Endothelial cell of umbilical vein (primary cell): ENCODE data around the gene ENKUR.

Experiments
- EZH2 ChIP-seq: IDR thresholded peaks from 2 replicates; pipeline ENCODE4 v1.6.1; 2012; ENCODE audit warnings: borderline replicate concordance, low read depth, mild to moderate bottlenecking, moderate library complexity, low read length, inconsistent platforms; ENCODE audit not compliant: severe bottlenecking
- FOS ChIP-seq: IDR thresholded peaks from 2 replicates; pipeline ENCODE4 v1.6.1; 2011; ENCODE audit warnings: mild to moderate bottlenecking, low read length, moderate library complexity, borderline replicate concordance; ENCODE audit not compliant: insufficient read depth
- JUN ChIP-seq: IDR thresholded peaks from 2 replicates; pipeline ENCODE4 v1.6.1; 2011; ENCODE audit warnings: borderline replicate concordance, low read depth; ENCODE audit not compliant: insufficient read length, insufficient read depth
- MYC ChIP-seq: IDR thresholded peaks from one replicate; pipeline ENCODE4 v1.6.1; 2011; ENCODE audit warnings: mild to moderate bottlenecking, low read depth, low read length
- POLR2A ChIP-seq: IDR thresholded peaks from 2 replicates; pipeline ENCODE4 v1.6.1; 2012; ENCODE audit warnings: low read depth, mild to moderate bottlenecking, control low read depth, low read length
- POLR2AphosphoS5 ChIP-seq: IDR thresholded peaks from 2 replicates; pipeline ENCODE4 v1.6.1; 2012; ENCODE audit warnings: low read depth, mild to moderate bottlenecking, control low read depth, low read length, moderate library complexity; ENCODE audit not compliant: insufficient read depth
- TF ChIP-seq, protein P1 (sequence below), 2 donors: IDR thresholded peaks; 1 replicate in 1 of 2; 2 replicates in 1 of 2; pipeline ENCODE4 v1.5.1; 2011; ENCODE audit warnings: low read length in 2 of 2, mild to moderate bottlenecking in 2 of 2, moderate library complexity in 2 of 2, control low read depth in 1 of 2, inconsistent platforms in 1 of 2, low read depth in 1 of 2; ENCODE audit not compliant: insufficient read depth in 1 of 2; ENCODE audit errors: extremely low read depth in 1 of 2
- TF ChIP-seq, protein P2 (sequence below): IDR thresholded peaks from 2 replicates; pipeline ENCODE4 v1.6.1; 2011; ENCODE audit not compliant: insufficient read depth, insufficient read length

DNA sequence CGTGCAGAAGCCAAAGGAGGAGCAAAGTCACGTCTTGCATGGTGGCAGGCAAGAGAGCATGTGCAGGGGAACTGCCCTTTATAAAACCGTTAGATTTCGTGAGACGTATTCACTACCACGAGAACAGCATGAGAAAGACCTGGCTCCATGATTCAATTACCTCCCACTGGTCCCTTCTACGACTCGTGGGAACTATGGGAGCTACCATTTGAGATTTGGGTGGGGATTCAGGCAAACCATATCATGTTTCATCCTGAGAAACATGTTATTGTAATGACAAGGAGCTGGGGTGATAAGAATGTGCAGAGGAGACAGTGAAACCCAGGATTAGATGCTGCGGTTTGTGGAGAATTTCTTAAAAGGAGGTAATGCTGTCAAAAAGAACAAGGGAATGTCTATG lies 34.4 kb upstream of the ENKUR start:
- TF ChIP-seq, protein P1, sequence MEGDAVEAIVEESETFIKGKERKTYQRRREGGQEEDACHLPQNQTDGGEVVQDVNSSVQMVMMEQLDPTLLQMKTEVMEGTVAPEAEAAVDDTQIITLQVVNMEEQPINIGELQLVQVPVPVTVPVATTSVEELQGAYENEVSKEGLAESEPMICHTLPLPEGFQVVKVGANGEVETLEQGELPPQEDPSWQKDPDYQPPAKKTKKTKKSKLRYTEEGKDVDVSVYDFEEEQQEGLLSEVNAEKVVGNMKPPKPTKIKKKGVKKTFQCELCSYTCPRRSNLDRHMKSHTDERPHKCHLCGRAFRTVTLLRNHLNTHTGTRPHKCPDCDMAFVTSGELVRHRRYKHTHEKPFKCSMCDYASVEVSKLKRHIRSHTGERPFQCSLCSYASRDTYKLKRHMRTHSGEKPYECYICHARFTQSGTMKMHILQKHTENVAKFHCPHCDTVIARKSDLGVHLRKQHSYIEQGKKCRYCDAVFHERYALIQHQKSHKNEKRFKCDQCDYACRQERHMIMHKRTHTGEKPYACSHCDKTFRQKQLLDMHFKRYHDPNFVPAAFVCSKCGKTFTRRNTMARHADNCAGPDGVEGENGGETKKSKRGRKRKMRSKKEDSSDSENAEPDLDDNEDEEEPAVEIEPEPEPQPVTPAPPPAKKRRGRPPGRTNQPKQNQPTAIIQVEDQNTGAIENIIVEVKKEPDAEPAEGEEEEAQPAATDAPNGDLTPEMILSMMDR (IDR thresholded peaks at IDR 0.05; ENCODE audit: extremely low read depth in 1 of 2, insufficient read depth in 1 of 2, low read depth in 1 of 2, low read length in 2 of 2): no peak
- TF ChIP-seq POLR2A: no peak
- TF ChIP-seq EZH2: no peak
- TF ChIP-seq POLR2AphosphoS5: no peak
- no peak for TF ChIP-seq JUN
- TF ChIP-seq, protein P2, sequence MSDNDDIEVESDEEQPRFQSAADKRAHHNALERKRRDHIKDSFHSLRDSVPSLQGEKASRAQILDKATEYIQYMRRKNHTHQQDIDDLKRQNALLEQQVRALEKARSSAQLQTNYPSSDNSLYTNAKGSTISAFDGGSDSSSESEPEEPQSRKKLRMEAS: no peak
- no peak for TF ChIP-seq FOS
- TF ChIP-seq MYC: no peak
